HepG2 (cell line): ENCODE measurements around the gene GNG3. TPM values are rescaled to one million over a fixed set of nuclear protein-coding genes. Genes with fewer than 3 reads are reported as not detected.

Source experiments
- AFF4 ChIP-seq: sonication (generic); formaldehyde crosslinking; IDR thresholded peaks from 2 replicates; pipeline ENCODE4 v1.4.0; 2020; ENCODE audit warnings: missing genetic modification reagents
- ATF1 ChIP-seq: IDR thresholded peaks from 2 replicates; pipeline ENCODE4 v1.6.1; 2016; ENCODE audit warnings: mild to moderate bottlenecking, control low read depth
- CBX2 ChIP-seq, 2 experiments: fragments of 200-600 bp in 1 of 2; sonication (generic); formaldehyde crosslinking in 1 of 2; IDR thresholded peaks; 2 replicates each; pipeline versions ENCODE4 v1.7.0 to v1.8.1; 2018 to 2022; ENCODE audit warnings: low read depth in 2 of 2, low read length in 1 of 2, mild to moderate bottlenecking in 1 of 2, missing genetic modification reagents in 1 of 2
- E2F5 ChIP-seq: sonication (generic); formaldehyde crosslinking; conservative IDR thresholded peaks from 2 replicates; pipeline ENCODE4 v1.4.0; 2020; ENCODE audit warnings: missing genetic modification reagents
- ETV6 ChIP-seq: sonication (generic); formaldehyde crosslinking; conservative IDR thresholded peaks from 2 replicates; pipeline ENCODE4 v1.4.0; 2020; ENCODE audit warnings: missing genetic modification reagents
- ZC3H4 ChIP-seq: sonication (generic); formaldehyde crosslinking; IDR thresholded peaks from 2 replicates; pipeline ENCODE4 v1.4.0; 2020; ENCODE audit warnings: missing genetic modification reagents, borderline replicate concordance
- ZNF446 ChIP-seq: sonication (generic); formaldehyde crosslinking; IDR thresholded peaks from 2 replicates; pipeline ENCODE4 v1.5.0; 2020; ENCODE audit warnings: mild to moderate bottlenecking, missing genetic modification reagents
- ZNF572 ChIP-seq: sonication (generic); formaldehyde crosslinking; IDR thresholded peaks from 2 replicates; pipeline ENCODE4 v1.5.1; 2020; ENCODE audit warnings: mild to moderate bottlenecking, missing genetic modification reagents
- ZNF816 ChIP-seq: sonication (generic); formaldehyde crosslinking; IDR thresholded peaks from 2 replicates; pipeline ENCODE4 v1.8.0; 2022; ENCODE audit warnings: missing genetic modification reagents, mild to moderate bottlenecking, borderline replicate concordance
- polyA plus RNA-seq, 8 experiments: library from polyadenylated mRNA; depleted of rRNA in 3 of 8; stranded (reverse) in 7 of 8; unstranded in 1 of 8; fragments of >200 nt; fragmentation: Illumina TruSeq in 4 of 8; extraction: Trizol in 4 of 8; gene quantifications; 2 replicates each; pipeline versions ENCODE4 v1.2.1 to v1.2.3, GENCODE V29; 2011 to 2016; ENCODE audit warnings: low read depth in 4 of 8, missing spikeins in 1 of 8, mixed read lengths in 1 of 8; ENCODE audit not compliant: insufficient read depth in 1 of 8
- total RNA-seq, 5 experiments: library from RNA; depleted of rRNA; stranded (reverse); fragments of >200 nt; fragmentation: Illumina TruSeq; extraction: Trizol; gene quantifications; 2 replicates each; pipeline ENCODE4 v1.2.3, GENCODE V29; 2016; ENCODE audit warnings: low read depth in 1 of 5
- TF ChIP-seq, protein P1 (sequence below): sonication (generic); formaldehyde crosslinking; IDR thresholded peaks from 2 replicates; pipeline ENCODE4 v1.4.0; 2020; ENCODE audit warnings: mild to moderate bottlenecking, missing genetic modification reagents, borderline replicate concordance

Gene GNG3
- total and polyA plus RNA-seq, 2 of the 13 experiments (the other 11 are each of a cell fraction or from before 2014, with no cell fraction given) = not detected

- TF ChIP-seq CBX2 (IDR thresholded peaks at IDR 0.05; ENCODE audit: low read depth, low read length) (no peak), CBX2 (CRISPR knock-in tag; IDR thresholded peaks at IDR 0.05; ENCODE audit: low read depth) (no peak), ETV6 (CRISPR knock-in tag) (0 out of 2 replicates have a peak, but pooled peaks have one; percentile 47), E2F5 (CRISPR knock-in tag) (no peak), ATF1 (no peak), AFF4 (CRISPR knock-in tag) (no peak), ZC3H4 (CRISPR knock-in tag) (no peak), ZNF572 (CRISPR knock-in tag) (0 out of 2 replicates have a peak, but pooled peaks have one; percentile 57), ZNF816 (CRISPR knock-in tag) (no peak), ZNF446 (CRISPR knock-in tag) (no peak)
- TF ChIP-seq, protein P1, sequence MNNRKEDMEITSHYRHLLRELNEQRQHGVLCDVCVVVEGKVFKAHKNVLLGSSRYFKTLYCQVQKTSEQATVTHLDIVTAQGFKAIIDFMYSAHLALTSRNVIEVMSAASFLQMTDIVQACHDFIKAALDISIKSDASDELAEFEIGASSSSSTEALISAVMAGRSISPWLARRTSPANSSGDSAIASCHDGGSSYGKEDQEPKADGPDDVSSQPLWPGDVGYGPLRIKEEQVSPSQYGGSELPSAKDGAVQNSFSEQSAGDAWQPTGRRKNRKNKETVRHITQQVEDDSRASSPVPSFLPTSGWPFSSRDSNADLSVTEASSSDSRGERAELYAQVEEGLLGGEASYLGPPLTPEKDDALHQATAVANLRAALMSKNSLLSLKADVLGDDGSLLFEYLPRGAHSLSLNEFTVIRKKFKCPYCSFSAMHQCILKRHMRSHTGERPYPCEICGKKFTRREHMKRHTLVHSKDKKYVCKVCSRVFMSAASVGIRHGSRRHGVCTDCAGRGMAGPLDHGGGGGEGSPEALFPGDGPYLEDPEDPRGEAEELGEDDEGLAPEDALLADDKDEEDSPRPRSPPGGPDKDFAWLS (CRISPR knock-in tag) = no peak
These were observed 18.9 kb downstream of the GNG3 start (continued) for GRCh38 chr11:62726156-62726914.
